ENCODE data around the gene DMAC2L. TPM values are rescaled to one million over a fixed set of nuclear protein-coding genes. Genes with fewer than 3 reads are reported as not detected.

Gene DMAC2L
- total RNA-seq, 1 donor from 2014 or later: 10.9 TPM

- DNase-seq (ENCODE audit: low read depth) (no peak), FAIRE-seq (no peak)
- no peak overlapping the region for H3K4me2 ChIP-seq (ENCODE audit: low read length)
- H3K4me1 Mint-ChIP-seq (ENCODE audit: low read depth, unreplicated experiment): peaks cover 12% of the 10 kb centered on the region
- no peaks in the 10 kb centered on the region for H3K27me3 Mint-ChIP-seq (ENCODE audit: low read depth, unreplicated experiment)
- H3K36me3 Mint-ChIP-seq (ENCODE audit: low read depth, unreplicated experiment): peaks cover 14% of the 10 kb centered on the region
- H3K4me1 ChIP-seq (ENCODE audit: insufficient read depth, low read length): peaks cover 7% of the 10 kb centered on the region
- no peaks in the 10 kb centered on the region for H3K36me3 ChIP-seq (ENCODE audit: insufficient read depth, low read length)
- no peak for TF ChIP-seq EZH2 (IDR thresholded peaks at IDR 0.05; ENCODE audit: insufficient read depth, low read length)
- no peak for TF ChIP-seq CTCF (IDR thresholded peaks at IDR 0.05; ENCODE audit: insufficient read depth, low read depth, low read length)
- no peaks in the 10 kb centered on the region for H3K79me2 ChIP-seq (ENCODE audit: insufficient read depth, low read length)
- no peaks in the 10 kb centered on the region for H4K20me1 ChIP-seq (ENCODE audit: insufficient read depth, low read length)
- H3K9me3 Mint-ChIP-seq (ENCODE audit: unreplicated experiment): peaks cover 2% of the 10 kb centered on the region
- H3K27ac ChIP-seq (ENCODE audit: low read depth, low read length): no peak overlapping the region
- no peaks in the 10 kb centered on the region for H3K9me3 ChIP-seq (ENCODE audit: insufficient read depth, low read depth, low read length)
- H2AFZ ChIP-seq (ENCODE audit: low read depth, low read length): no peak overlapping the region
- no peak overlapping the region for H3K4me3 Mint-ChIP-seq (ENCODE audit: unreplicated experiment)
- H3K27me3 ChIP-seq (ENCODE audit: insufficient read depth, low read length): no peaks in the 10 kb centered on the region
- H3K9ac ChIP-seq (ENCODE audit: low read length): no peak overlapping the region
- H3K4me3 ChIP-seq (ENCODE audit: insufficient read depth, low read depth, low read length): no peak overlapping the region
- H3K27ac Mint-ChIP-seq (ENCODE audit: unreplicated experiment): no peak overlapping the region
Observed at GRCh38 chr14:50357124-50357523, 45.0 kb downstream of the DMAC2L start.

GRCh38 chr14:50357753-50358395 lies 45.8 kb downstream of the DMAC2L start:
- H3K4me1 Mint-ChIP-seq (ENCODE audit: low read depth, unreplicated experiment): peaks cover 8% of the 10 kb centered on the region
- no peaks in the 10 kb centered on the region for H3K27me3 Mint-ChIP-seq (ENCODE audit: low read depth, unreplicated experiment)
- H3K9ac ChIP-seq (ENCODE audit: low read length): no peak overlapping the region

More at GRCh38 chr14:50357753-50358395, 45.8 kb downstream of the DMAC2L start:
- Histone ChIP-seq H3K79me2 (ENCODE audit: insufficient read depth, low read length) (no peaks in the 10 kb centered on the region), H3K27ac (ENCODE audit: low read depth, low read length) (no peak overlapping the region), H3K27me3 (ENCODE audit: insufficient read depth, low read length) (no peaks in the 10 kb centered on the region), H3K4me2 (ENCODE audit: low read length) (no peak overlapping the region), H4K20me1 (ENCODE audit: insufficient read depth, low read length) (no peaks in the 10 kb centered on the region), H3K4me3 (ENCODE audit: insufficient read depth, low read depth, low read length) (no peak overlapping the region), H3K9me3 (ENCODE audit: insufficient read depth, low read depth, low read length) (no peaks in the 10 kb centered on the region), H3K4me1 (ENCODE audit: insufficient read depth, low read length) (peaks cover 3% of the 10 kb centered on the region), H2AFZ (ENCODE audit: low read depth, low read length) (no peak overlapping the region), H3K36me3 (ENCODE audit: insufficient read depth, low read length) (no peaks in the 10 kb centered on the region)
- TF ChIP-seq EZH2 (IDR thresholded peaks at IDR 0.05; ENCODE audit: insufficient read depth, low read length) (no peak), CTCF (IDR thresholded peaks at IDR 0.05; ENCODE audit: insufficient read depth, low read depth, low read length) (no peak)
- Mint-ChIP-seq H3K4me3 (ENCODE audit: unreplicated experiment) (peak overlapping the region; percentile 9), H3K9me3 (ENCODE audit: unreplicated experiment) (peaks cover 2% of the 10 kb centered on the region), H3K27ac (ENCODE audit: unreplicated experiment) (no peak overlapping the region), H3K36me3 (ENCODE audit: low read depth, unreplicated experiment) (peaks cover 14% of the 10 kb centered on the region)
- FAIRE-seq (no peak), DNase-seq (ENCODE audit: low read depth) (no peak)
